ENCODE data around the gene MGA.

The MGA gene

GRCh38 chr15:41811432-41812195 lies 151.4 kb downstream of the MGA start:
- FAIRE-seq = no peak
- peak; percentile 87 for DNase-seq (ENCODE audit: insufficient read length, low spot score)
- TF ChIP-seq, protein P1, sequence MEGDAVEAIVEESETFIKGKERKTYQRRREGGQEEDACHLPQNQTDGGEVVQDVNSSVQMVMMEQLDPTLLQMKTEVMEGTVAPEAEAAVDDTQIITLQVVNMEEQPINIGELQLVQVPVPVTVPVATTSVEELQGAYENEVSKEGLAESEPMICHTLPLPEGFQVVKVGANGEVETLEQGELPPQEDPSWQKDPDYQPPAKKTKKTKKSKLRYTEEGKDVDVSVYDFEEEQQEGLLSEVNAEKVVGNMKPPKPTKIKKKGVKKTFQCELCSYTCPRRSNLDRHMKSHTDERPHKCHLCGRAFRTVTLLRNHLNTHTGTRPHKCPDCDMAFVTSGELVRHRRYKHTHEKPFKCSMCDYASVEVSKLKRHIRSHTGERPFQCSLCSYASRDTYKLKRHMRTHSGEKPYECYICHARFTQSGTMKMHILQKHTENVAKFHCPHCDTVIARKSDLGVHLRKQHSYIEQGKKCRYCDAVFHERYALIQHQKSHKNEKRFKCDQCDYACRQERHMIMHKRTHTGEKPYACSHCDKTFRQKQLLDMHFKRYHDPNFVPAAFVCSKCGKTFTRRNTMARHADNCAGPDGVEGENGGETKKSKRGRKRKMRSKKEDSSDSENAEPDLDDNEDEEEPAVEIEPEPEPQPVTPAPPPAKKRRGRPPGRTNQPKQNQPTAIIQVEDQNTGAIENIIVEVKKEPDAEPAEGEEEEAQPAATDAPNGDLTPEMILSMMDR (IDR thresholded peaks at IDR 0.05; ENCODE audit: insufficient read depth, missing control alignments) = peak; percentile 89

- no peak for FAIRE-seq
Measured at GRCh38 chr15:41812820-41813375, 152.7 kb downstream of the MGA start.

GRCh38 chr15:41813426-41813825 lies 153.2 kb downstream of the MGA start:
- DNase-seq (ENCODE audit: insufficient read length, low spot score) (no peak), FAIRE-seq (no peak)
- TF ChIP-seq, protein P1 (IDR thresholded peaks at IDR 0.05; ENCODE audit: insufficient read depth, missing control alignments) = no peak

More at GRCh38 chr15:41812820-41813375, 152.7 kb downstream of the MGA start:
- DNase-seq (ENCODE audit: insufficient read length, low spot score) = no peak
- TF ChIP-seq, protein P1 (IDR thresholded peaks at IDR 0.05; ENCODE audit: insufficient read depth, missing control alignments) = no peak

DNA sequence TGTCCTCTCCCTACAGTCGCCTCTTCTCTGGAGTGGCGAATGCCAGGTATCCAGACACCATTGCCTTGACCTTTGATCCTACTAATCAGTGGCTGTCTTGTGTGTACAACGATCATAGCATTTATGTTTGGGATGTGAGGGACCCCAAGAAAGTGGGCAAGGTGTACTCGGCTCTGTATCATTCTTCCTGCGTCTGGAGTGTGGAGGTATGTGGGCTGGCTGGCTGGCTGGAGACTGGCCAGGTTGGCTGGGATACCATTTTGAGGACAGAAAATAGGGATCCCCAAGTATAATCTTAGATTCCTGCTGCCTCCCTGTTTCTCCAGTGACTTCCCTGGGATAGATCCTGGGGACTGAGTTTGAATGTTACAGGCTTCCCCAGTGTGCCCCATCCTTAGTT lies 154.3 kb downstream of the MGA start:
- DNase-seq (ENCODE audit: insufficient read length, low spot score) (no peak), FAIRE-seq (no peak)
- TF ChIP-seq, protein P1 (IDR thresholded peaks at IDR 0.05; ENCODE audit: insufficient read depth, missing control alignments) = no peak

- FAIRE-seq (no peak), DNase-seq (ENCODE audit: insufficient read length, low spot score) (no peak)
- TF ChIP-seq, protein P1 (IDR thresholded peaks at IDR 0.05; ENCODE audit: insufficient read depth, missing control alignments) = no peak
Measured at GRCh38 chr15:41816788-41817187, 156.6 kb downstream of the MGA start.

- no peak for FAIRE-seq
- DNase-seq (ENCODE audit: insufficient read length, low spot score) = no peak
- TF ChIP-seq, protein P1 (IDR thresholded peaks at IDR 0.05; ENCODE audit: insufficient read depth, missing control alignments) = no peak
Measured at GRCh38 chr15:41817327-41817726, 157.1 kb downstream of the MGA start.

- FAIRE-seq = no peak
- TF ChIP-seq, protein P1 (IDR thresholded peaks at IDR 0.05; ENCODE audit: insufficient read depth, missing control alignments) = no peak
- no peak for DNase-seq (ENCODE audit: insufficient read length, low spot score)
Measured at GRCh38 chr15:41817781-41818180, 157.6 kb downstream of the MGA start.

Measured in D721Med (cell line).